ENCODE data around the gene IFNL2.
"Not testable (repeated sequence)": the region's sequence is repeated elsewhere in the genome, so short reads cannot be mapped to it uniquely, and the experiment has no call there.

The IFNL2 gene

DNA sequence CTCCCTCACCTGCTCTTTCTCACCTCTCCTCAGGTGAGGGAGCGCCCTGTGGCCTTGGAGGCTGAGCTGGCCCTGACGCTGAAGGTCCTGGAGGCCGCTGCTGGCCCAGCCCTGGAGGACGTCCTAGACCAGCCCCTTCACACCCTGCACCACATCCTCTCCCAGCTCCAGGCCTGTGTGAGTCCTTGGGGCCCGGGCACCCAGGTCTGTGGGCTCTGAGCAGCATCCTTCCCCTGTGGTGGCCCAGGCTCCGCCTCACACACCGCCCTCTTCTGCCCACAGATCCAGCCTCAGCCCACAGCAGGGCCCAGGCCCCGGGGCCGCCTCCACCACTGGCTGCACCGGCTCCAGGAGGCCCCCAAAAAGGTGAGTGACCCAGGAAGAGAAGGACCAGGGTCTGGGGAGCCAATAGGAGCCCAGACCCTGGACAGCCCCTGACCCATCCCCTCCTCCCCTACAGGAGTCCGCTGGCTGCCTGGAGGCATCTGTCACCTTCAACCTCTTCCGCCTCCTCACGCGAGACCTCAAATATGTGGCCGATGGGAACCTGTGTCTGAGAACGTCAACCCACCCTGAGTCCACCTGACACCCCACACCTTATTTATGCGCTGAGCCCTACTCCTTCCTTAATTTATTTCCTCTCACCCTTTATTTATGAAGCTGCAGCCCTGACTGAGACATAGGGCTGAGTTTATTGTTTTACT lies 29.9 kb downstream of the IFNL2 start:
- no peak for DNase-seq

DNA sequence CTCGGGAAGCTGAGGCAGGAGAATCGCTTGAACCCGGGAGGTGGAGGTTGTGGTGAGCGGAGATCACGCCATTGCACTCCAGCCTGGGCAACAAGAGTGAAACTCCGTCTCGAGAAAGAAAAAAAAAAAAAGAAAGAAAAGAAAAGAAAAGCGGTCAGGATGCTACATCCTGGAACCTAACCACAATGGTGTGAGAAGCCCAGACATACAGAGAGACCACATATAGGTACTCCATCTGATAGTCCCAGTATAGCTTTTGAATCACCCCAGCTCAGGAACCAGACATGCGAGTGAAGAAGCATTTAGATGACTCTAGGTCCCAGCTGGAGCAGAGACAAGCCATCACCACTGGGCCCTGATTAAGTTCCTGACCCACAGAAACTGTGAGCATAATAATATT lies 31.2 kb downstream of the IFNL2 start:
- DNase-seq = no peak

DNA sequence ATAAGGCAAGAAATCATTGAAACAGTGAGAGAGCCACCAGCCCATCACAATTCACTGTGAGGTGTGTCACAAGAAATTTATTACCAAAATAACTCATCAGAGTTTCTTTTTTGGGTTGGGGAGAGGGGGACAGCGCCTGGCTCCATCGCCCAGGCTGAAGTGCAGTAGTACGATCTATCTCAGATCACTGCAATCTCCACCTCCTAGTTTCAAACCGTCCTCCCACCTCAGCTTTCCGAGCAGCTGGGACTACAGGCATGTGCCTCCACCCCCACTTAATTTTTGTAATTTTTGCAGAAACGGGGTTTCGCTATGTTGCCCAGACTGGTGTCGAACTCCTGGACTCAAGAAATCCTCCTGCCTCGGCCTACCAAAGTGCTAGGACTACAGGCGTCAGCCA lies 31.6 kb downstream of the IFNL2 start:
- DNase-seq = no peak

DNA sequence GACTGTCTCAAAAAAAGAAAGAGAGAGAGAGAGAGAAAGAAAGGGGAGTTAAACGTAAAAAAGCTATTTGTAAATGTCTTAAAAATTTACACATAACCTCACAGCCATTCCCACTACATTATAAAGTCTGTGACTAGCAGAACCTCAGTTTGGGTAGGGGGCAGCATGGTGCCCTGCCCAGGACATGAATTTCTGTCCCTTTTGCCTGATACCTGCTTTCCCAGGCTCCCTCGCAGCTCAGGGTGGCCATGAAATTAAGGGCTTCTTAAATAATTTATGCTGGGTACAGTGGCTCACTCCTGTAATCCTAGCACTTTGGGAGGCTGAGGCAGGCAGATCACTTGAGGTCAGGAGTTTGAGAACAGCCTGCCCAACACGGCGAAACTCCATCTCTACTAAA lies 32.8 kb downstream of the IFNL2 start:
- DNase-seq = no peak

DNA sequence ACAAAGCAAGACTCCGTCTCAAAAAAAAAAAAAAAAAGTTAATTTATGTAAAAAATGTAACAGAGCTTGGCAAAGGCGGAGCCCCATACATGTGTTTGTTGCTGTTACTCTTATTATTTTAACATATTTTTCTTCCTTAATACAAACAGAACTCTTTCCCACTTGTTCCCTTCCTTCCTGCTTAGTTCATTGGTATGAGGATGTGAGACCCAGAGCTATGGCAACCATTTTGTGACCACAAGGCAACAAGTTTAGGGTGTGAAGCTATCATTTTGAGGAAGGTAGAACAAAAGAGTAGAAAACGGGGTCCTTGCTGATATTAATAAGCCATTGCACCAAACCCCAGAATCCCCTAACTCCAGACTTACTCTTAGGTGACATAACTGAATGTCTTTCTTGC lies 33.4 kb downstream of the IFNL2 start:
- no peak for DNase-seq

DNA sequence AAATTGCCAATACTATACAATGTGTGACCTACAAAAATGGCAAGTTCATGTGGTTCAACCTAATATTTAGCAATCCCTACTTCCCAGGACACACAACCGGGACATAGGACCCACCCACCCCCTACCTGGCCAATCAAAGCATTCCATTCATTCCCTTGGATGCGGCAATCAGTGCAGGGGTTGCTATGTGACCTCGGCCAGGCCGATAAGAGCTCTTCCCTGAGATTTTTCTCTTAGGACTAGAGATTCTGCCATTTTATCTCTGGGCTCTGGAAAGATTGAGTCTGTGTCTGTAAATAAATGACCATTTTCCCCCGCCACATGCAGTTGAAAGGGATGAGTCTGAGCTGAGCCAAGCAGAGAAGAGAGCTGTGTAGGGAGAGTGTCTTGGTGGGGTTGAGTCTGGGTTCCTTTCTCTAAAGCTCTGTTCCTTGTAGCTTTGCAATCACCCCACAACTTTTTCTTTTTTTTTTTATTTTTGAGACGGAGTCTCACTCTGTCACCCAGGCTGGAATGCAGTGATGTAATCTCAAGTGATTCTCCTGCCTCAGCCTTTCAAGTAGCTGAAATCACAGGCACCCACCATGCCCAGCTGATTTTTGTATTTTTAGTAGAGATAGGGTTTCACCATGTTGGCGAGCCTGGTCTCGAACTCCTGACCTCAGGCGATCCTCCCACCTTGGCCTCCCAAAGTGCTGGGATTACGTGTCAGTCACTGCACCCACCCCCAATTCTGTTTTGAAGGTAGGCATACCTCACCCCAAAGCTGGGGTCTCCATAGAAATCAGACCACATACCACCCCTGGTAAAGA lies 35.4 kb downstream of the IFNL2 start:
- no peak for DNase-seq

DNA sequence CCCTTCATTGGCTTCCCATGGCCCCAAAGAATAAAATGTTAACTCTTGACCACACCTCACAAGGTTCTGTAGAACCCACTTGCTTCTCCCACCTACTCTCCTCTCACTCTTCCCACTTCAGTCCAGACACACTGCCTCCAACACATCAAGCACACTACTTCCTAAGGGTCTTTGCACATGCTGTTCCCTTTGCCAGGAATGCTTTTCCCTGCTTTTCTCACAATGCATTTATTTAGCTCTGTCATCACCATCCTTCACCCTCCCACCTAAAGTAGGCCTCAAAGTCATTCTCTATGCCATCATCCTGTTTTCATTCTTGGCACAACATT lies 36.0 kb downstream of the IFNL2 start:
- no peak for DNase-seq

DNA sequence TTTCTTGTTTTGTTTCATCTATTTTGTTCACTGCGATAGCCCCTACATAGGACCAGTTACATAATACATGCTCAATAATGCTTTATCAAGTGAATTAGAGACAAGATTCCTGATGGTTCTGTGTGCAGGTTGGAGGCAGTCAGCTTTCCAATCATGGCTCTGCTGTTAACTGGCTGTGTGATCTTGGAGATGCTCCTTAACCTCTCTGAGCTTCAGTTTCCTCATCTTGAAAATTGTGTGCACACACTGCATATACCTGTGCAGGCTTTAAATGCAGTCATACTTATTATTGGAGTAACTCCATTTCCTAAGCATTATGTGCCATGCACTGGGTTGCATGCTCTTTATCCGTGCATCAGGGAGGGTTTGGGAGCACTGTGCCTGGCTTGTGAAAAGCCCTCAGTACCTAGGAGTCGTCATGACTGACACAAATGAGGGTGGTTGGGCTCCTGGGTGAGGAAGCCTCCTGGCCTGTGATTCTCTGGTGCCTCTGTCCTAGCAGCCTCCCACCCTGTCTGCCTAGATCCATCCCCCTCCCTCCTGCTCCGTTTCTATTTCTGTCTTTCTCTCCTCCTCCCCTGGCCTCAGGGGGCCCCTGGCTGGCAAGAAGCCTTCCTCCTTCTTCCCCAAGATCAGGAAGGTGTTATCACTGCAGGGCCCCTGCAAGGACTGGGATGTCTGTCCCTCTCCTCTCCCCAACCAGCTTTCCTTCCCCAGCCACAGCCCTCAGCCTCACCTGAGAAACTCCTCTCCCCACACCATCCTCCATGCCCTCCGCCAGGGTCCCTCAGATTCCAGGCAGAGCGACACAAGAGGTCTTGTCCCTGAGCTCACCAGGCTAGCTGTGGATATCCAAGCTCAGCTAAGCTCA lies 36.7 kb downstream of the IFNL2 start:
- no peak for DNase-seq

DNA sequence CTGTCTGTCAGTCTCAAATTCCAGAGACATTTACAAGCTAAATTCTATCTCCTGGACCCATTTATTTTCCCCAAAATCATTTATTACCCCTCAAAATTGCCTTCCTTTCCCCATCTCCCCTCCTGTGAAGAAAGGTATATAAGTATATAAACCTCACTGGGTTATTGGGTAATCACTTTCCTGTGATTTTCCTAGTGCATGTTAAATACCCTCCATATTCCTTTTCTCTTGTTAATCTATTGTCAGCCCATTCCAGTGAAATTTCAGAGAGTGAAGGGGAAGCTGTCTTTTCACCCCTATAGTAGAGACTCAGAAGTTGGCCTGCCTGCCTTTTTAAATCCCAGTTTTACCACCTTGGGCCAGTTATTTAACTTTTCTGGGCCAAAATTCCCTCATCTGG lies 37.9 kb downstream of the IFNL2 start:
- no peak for DNase-seq

DNA sequence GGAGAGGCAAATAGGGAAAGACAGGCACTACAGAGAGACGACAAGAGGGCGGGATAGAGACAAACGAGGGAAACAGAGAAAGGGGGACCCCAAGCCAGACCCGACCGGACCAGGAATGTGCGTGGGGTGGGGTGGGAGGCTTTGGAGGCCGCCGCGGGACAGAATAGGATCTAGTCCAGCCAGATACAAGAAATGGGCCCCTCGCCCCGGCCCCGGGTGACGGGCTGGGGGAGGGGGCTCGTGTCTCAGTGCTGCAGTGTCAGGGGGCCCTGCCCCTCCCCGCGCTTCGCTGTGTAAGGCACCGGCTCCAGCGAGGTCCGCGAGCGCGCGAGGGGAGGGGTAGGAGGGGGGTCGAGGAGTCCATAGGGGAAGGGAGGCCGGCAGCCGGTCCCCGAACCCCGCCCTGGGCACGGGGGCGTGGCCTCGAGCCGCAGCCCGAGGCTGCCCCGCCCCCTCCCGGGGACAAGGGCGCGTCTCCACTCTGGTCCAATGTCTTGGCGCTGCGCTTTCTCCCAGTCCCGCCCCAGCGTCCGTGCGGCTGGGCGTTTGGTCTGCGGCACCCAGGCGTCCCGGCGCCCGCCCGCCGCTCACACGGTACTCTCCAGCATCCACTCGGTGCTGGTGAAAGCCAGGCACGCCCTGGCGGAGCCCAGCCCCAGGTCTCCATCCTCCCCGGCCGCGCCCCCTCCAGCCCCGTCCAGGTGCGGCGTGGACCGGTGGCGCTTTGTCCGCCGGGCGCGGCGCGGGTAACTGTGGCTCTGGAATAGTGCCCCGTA lies 39.0 kb downstream of the IFNL2 start:
- no peak for DNase-seq

DNA sequence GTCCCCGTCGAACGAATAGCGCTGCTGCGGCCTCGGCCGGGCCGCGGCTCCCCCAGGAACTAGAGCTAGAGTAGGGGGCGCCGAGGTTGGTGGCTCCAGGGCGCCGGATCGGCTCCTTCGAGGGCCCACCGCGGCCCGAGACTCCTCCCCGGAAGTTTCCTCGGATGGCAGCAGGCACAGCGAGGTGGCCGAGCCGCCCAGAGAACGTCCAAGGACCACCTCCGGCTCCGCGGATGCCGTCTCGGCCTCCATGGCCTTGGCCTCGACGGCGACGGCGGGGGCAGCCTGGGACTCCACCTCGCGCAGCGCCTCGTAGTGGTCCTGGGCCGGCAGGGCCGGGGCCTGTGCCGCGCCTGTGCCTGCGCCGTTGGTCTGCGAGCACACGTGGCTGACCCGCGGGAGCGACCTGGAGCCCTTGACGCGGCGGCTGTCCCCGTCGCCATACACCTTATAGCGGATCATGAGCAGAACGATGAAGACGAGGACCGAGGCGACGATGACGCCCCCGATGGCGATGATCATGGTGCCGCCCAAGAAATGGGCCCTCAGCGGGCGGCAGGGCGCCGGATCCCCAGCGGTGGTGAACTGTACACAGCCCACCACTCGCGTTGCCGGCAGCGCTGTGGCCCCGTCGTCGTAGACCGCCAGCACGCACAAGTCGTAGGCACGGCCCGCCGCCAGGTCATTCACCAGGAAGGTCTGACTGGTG lies 39.8 kb downstream of the IFNL2 start:
- DNase-seq = no peak

DNA sequence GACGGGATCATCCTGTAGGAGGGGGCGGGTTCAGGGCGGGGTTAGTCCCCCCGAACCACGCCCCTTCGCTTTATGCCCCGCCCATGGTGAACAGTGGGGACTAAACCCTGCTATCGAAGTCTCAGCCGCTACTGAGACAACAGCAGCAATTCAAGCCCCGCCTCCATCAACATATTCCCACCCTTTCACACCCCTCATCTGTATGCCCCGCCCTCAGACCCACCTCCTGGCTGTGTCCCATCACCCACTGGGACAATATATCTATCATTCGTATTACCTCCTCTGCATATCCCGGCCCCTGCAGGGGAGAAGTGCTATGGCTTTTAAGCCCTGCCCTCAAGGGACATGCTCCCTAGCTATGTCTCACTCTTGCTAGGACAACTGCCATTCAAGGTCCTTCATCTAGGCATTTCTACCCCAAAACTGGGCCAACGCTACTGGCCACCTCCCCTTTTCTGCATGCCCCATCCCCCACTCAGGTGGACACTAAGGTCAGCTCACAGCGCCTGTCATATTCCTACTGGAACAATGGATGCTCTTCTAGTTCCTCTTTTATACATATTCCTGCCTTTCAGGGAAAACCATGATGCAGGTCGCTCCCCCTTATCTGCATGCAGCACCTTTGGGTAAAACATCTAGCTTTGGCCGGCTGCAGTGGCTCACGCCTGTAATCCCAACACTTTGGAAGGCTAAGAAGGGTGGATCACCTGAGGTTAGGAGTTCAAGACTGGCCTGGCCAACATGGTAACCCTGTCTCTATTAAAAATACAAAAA lies 40.5 kb downstream of the IFNL2 start:
- DNase-seq = no peak

DNA sequence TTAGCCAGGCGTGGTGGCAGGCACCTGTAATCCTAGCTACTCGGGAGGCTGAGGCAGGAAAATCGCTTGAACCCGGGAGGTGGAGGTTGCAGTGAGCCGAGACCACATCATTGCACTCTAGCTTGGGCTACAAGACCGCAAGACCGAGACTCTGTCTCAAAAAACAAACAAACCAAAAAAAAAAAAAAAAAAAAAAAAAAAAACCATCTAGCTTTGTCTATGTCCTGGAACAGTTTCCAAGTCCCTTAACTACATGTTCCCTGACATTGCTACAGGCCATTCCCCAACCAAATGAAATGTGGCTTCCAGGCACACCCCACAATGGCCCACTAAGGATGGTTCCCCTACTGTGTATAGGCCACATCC lies 41.1 kb downstream of the IFNL2 start:
- not testable (repeated sequence) for DNase-seq

DNA sequence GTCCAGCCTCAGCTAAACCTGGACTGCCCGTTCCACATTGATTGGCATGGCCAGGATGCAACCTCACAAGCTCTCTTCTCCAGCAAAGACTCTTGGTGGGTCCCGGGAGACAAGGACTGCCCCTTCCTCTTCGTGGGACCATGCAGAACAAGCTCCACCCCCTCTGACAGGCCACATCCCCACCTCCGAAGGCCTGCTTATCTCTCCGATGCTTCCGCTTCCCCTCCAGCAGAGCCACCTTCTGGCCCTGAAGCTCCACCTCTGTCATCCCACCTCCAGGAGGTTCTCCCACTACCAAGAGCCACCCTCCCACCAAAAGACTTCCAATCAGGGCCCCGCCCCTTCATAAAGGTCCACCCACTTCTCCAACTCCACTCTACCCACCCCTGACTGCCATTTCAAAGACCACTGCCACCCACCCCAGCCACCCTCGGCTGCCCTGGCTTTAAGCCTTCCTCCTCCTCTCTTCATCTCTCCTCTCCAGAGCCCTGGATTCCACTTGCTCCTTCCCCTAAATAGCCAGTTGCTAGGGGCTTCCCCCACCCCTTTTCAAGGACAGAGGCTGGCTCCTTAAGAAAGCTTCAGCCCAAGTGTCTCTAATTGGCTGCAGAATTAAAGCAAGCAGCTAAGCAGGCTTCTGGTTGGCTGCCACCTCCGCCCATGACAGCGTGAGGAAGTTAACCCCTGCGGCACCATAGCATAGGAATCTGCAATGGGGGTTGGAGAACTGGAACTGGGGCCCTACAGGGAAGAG lies 42.5 kb downstream of the IFNL2 start:
- DNase-seq = no peak

DNA sequence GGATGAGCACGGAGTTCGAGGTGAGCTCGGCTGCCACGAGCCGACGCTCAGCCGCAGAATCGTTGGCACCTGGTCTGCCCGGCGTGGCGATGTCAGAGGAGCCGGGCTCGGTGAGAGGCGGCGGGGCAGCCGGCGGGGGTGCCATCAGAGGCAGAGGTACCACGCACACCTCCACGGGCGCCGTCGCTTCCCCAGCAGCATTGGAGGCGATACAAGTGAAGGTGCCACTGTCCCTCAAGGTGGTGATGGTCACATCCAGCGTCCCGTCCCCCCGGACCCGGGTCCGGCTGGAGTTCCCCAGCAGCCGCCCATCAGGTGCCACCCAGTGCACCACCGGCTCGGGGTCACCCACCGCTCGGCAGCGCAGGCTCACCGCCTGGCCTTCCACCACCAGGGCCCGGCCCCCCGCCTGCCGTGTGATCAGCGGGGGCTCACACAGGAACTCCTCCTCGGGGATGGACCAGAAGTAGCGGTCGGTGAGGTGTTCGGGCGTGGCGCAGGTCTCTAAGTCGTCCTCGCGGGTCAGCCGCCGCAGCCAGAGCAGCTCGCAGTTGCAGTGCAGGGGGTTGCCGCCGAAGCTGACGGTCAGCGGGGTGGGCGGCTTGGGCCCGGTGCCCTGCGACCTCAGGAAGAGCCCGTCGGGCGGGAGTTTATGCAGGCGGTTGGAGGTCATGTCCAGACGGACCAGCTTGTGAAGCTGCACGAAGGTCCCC lies 46.0 kb downstream of the IFNL2 start:
- no peak for DNase-seq

DNA sequence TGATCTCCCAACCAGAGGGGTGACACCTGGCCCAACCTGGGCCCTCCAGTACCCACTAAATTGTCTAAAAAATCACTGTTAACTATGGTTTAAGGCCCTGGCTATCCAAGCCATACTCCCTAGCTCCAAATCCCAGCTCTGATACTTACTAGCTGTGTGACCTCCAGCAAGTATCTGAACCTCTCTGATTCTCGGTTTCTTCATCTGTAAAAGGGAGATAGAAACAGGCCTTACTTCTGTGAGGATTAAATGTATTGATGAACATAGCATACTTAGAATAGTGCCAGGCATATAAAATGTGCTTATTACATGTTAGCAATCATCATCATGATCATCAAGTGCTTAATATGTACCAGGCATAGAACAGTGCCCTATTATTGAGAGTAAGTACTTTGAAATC lies 47.7 kb downstream of the IFNL2 start:
- no peak for DNase-seq

DNA sequence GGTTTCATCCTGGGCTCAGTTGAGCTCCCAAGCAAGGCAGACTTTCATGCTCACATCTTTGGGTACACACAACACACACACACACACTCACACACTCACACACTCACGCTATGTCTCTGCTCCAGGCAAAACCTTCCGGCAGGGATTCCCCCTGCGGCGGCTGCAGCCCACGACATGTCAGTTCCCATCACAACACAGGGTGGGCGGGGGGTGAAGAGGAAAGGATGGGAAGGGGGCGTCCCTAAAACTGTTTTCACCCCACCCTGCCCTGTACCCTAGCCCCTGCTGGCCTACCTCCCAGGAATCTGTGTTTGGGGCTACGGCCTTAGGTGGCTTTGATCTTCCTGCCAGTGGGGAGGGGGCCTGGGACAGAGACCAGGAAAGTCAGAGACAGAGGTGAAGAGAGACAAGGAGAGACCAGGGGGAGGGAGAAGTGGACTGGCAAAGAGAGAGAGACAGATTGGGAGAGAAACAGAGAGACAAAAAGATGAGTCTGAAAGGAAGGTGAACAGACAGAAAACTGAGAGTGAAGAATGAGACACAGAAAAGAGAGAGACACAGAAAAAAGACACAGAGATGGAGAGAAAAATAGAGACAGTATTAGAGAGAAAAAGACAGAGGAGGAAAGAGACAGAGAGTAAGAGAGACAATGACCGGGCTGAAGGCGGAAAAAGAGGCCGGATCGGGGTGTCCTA lies 48.6 kb downstream of the IFNL2 start:
- DNase-seq = no peak

DNA sequence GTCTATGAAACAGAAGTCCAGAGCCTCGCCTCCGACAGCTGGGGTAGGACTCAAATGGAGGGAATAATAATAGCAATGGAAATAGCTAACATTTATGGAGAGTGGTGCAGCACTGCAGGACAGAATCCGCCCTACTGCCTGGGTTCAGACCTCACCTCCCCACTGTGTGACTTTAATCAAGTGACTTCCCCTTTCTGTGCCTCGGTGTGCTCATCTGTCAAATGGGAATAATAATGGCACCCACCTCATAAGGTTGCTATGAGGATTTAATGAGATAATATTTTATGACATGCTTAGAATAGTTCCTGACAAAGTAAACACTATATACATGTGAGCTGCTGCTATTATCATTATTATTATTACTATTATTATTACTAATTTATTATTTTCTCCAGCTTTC lies 49.3 kb downstream of the IFNL2 start:
- no peak for DNase-seq

DNA sequence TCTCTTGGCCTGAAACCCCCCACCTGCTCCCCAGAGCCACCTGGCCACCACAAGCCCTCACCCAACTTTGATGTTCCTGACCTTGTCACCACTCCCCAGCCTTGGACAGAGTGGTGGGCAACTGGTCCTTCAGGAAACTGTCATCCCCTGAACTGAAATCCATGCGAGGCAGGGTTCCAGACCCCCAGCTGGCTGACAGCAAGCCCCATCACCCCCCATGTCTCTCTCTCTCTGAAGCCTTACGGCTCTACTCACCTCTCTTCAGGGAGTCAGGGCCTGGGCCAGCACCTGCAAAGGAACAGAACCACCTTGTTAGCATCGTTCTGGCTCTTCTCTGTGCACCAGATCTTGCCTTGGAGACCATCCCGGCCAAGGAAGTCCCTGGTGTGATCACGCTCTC lies 49.9 kb downstream of the IFNL2 start:
- no peak for DNase-seq

DNA sequence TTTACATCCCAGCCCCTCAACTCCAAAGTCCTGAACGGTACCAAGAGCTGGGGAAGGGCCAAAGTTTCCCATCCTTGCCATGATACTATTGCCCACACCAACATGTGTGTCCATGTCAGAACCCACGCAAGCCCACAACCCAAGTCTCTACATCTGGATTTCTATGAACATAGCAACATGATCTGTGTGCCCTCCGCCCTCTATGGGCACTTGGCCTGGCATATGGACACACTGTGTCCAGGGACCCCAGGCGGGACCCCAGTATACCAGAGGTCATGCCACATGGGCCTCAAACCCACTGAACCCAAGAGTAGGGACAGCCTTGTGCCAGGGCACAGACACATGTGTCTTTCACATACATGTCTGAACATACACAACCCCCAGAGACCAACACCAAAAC lies 50.5 kb downstream of the IFNL2 start:
- no peak for DNase-seq
